HG03159 (cell line): ENCODE results near the gene HOXB6.

Experiments used
- ATAC-seq: cut with Tn5 transposase; IDR thresholded peaks from one replicate; pipeline ENCODE4 v1.9.1; 2021; ENCODE audit warnings: mild to moderate bottlenecking, moderate library complexity; ENCODE audit not compliant: unreplicated experiment

The HOXB6 gene

DNA sequence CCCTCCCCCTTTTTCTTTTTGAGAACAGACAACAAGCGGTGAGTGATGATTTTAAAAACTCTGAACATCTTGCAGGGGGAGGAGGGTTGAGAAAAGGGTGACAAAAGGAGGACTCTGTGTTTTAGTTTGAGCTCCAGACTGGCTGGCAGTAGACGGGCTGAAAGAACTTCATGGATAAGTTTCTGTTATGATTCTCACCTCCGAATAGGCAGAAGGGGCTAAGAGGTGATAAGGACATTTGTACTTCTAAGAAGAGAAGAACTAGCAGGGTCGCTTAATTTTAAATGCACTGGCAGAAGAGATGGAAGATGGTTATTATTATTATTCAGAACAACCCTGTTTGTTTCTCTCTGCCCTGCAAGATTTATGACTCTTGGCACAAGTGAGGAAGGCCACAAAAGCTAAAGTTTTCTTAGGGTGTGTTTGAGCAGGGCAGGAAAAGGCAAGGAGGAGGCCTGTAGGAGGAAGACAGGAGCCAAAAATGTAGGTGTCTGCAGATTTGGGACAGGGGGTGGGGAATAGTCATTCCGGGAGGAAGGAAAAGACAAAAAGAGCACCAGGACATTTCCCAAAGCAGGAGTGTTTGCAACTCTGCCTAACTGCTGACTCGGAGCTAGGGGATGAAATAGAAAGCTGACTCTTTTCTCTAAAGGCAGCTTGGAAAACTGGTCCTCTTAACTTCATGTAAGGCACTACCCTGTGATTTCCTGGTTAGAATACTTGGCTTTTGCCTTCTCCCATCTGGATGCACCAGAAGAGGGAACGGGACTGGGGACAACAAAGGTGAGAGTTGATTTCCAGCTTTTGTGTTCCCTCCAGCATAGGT lies 48.0 kb downstream of the HOXB6 start:
- ATAC-seq, result no peak

DNA sequence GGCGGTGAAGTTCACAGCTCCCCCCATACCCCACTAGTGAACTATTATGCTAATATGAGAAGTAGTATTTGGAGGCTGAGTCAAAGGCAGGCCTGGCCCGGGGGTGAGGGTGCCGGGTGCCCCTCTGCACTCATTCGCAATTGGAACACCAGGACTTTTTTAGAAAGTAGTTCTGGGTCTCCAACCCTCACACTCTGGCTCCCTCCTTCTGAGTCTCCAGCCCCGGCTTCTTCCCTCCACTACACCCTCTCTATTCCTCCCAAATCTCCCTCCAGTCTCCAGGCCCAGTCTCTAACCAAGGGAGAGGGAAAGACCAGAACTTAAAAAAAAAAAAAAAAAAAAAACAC lies 48.6 kb downstream of the HOXB6 start:
- no peak for ATAC-seq

DNA sequence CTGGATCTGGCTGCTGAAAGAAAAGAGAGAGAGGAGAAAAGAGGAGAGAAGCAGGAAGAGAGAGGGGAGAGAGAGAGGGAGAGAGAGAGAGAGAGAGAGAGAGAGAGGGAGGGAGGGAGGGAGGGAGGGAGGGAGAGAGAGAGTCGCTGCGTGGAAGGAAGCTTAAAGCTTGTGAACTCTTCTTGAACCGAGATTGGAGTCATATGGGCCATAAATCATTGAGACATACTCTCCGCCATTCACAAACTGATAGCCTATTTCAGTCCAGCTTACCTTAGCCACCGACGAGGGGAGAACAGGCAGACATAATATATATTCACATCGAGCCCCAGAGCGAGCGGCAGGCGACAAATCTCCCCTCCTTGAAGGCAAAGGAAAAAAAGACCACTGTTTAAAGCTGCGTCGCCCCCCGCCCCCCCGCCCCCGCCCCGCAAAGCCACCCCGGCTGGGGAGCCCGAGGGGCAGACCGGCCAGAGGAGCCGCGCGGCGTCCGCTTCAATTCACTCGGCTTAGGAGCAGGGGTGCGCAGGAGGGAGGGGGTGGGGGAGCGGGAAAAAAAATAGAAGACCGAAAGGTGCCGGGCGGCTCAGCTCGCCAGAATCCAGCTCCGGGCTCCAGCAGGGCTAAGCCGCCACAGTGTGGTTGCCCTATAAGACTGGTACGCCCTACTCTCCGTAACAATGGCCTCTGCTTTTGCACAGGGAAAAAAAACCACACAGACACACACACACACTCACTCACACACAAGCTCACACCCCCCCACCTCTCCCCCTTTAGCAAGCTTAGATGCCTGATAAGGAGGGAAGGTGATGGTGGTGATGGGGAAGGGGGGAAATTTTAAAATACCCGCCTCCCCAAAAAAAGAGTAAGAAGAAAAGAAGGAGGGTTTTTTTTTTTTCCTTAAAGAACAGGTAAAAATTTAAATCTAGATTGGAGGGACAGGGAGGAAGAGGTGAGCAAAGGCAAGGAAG lies 49.2 kb downstream of the HOXB6 start:
- ATAC-seq, result no peak

DNA sequence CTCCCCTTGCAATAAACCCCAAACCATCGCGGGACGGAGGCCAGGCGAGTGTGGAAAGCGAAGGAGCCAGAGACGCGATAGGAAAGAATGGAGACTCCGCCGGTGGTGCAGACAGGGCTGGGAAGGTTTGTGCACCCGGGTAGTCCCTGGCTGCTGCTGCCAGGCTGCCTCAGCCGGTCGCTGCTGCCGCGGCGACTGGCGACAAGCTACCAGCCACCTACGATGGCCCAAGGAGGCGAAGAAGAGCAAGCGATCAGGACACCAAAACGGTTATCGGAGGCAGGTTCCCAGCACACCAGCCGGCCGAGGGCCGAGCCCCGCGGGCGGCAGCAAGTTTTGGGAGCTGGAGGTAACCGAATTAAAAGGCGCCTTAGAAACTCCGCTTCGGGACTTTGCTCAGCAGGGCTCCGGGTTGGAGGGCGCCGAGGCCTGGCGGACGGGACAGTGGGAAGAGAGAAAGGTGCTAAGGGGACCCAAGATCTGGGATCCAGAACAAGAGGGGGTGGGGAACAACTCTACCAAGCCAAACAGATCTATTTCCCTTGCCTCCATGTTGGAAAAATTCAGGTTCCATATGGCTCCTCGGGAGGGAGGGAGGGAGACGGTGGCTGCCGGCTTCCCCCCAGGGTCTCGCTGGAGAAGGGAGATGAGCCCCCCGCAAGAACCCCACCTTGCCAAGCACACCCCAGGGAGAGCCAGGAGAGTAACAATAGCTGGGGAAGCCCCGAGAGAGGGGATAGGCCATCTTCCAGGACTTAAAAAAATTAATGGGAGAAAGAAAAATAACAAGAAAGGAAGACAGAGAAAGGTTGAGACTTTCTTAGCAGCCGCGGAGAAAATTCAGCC lies 50.2 kb downstream of the HOXB6 start:
- ATAC-seq, result no peak

DNA sequence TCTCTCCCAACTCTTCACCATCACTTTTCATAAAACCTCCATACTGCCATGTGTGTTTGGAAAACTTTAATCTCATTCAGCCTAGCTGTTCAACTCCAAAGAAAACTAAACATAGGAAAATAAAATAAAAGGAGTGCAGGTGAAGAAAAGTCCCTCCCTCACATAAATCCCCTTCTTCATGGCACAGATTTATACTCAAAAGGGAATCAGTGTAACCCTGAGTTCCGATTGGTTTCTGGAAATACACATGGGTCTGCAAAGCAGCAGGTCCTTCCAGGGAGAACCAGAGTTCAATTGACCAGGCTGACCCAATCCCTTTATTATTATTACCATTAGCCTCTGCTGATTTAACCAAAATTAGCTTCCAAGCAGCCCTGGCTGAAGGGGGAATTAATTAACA lies 51.0 kb downstream of the HOXB6 start:
- no peak for ATAC-seq

DNA sequence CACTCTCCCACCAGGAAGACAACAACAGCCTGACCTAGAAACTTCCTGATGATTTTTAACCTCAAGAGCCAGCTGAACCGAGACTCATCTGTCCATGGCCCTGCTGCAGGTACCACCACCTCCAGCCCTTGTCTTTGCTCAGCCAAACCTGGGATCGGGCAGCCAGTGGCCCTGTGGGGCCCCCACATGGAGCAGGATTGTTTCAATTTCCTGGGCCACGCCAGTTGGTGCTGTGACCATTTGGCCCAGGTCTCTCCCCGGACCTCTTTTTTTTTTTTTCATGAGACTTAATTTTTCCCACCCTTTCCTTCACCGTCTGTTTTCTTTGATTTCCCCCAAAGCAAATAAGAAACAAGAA lies 51.6 kb downstream of the HOXB6 start:
- ATAC-seq, result no peak

DNA sequence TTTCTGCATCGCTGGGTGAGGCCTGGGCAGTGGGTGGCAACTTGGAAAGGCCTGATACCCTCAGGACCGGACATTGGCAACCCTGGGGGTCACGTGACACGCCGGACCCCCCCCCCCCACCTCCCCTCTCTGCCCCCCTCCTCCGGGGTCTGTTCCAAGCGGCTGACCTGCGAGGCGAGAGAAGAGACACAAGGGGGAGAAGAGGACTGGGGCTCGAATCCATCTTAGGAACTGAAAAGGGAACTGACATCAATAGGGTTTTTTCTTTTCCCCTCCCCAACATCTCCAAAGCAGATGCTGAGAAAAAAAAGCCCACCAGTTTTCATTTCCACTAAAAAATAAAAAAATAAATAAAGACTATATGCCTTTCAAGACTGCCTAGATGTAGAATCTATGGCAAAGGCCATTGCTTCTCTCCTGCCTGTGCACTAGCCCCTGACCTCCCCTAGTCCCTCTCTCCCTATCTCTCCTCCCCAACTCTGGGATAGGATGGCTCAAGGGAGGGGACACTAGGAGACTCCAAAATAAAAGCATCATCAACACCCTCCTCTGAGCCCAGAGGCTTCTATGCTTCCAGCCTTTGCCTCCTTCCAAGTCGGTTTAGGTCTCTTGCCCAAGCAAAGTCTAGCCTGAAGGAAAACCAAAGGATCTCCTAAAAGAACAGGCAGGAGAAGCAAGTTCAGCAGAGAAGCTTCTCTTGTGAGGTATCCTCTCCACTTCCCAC lies 52.2 kb downstream of the HOXB6 start:
- no peak for ATAC-seq

DNA sequence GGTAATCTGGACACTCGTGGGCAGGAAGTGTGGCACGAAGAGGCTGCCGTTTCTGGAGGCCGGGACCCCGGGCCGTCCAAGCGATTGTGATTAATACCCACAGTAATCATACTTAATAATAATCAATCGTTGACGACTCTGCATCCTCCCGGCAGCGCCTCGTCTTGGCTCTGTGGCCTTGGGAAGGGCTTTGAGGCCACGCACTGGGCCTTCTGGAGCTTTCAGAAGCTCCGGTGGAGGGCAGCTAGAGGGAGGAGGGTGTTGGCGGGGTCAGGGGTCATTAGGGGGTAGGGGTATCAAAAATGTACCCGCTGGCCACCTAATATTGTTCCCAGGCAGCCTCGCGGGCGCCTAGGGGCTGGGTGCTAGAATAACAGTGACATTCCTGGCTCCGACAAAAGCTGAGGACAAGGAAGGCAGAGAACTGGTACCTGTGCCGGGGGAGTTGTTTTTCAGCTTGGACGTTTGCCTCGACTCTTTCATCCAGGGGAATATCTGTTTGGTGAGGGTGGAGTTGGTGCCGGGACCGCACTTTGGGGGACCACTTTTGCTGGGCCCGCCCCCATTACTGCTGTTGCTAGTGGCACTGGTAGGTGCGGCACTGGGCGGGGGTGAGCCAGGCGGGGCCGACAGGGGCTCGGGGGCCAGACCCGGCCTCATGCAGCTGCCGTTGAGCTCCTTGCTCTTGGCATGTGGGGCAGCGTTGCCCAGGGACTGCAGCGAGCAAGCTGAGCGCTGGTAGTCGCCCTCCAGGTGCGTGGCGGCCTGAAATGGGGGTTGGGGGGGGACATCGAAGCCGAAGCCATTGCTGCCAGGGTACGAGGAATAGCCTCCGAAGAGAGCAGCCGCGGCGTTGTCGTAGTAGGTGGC lies 53.0 kb downstream of the HOXB6 start:
- no peak for ATAC-seq

GRCh38 chr17:48551214-48551555 lies 53.6 kb downstream of the HOXB6 start:
- ATAC-seq, result no peak

DNA sequence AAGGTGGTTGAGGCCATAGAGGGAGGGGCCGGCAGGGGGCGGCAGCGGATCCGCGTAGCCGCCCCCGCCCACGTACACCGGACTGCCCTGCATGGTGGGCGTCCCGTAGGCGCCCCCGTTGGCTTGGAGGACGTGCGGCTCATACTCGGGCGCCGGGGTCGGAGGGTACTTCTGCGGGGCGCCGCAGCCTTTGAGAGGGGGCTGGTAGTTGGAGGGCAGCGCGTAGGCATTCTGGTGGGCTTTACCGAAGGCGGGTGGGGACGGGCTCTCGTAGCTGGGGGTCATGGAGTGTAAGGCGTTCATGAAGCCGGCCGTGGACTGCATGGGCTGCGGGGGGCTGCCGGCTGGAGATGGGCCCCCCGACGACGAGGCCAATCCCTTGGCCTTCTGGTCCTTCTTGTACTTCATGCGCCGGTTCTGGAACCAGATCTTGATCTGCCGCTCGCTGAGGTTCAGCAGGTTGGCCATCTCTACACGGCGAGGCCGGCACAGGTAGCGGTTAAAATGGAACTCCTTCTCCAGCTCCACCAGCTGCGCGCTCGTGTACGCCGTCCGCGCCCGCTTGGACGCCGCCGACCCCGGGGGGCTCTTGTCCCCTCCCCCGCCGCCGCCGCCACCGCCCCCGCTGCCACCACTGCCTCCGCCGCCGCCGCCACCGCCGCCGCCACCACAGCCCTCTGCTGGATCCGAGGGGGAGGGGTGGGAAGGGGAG lies 54.1 kb downstream of the HOXB6 start:
- no peak for ATAC-seq

DNA sequence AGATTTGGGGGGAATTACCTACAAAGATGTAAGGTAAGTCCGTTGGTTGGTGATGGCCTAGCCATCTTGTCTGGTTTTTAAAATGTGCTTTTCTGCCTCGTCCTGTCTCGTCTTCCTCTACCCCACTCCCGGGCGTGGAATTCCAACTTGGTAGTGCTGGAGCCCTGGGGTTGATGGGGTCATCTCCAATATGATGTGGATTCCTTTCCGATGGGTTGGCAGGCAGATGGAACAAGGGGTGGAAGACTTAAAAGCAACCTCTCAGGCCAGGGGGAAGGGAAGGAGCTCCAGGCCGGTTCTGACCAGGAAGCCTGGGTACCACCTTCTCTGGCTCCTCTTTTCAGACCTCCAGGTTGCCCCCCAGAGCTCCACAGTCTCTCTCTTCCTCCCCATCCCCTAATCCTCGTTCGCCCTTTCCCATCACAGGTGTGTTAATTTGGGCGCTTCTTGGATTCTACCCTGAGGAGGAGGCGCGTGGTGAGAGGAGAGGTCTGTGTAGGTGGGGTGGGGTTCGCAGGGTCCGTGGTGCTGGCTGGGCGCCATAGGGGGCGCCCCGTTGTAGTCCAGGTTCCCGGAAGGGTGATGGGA lies 54.8 kb downstream of the HOXB6 start:
- no peak for ATAC-seq

DNA sequence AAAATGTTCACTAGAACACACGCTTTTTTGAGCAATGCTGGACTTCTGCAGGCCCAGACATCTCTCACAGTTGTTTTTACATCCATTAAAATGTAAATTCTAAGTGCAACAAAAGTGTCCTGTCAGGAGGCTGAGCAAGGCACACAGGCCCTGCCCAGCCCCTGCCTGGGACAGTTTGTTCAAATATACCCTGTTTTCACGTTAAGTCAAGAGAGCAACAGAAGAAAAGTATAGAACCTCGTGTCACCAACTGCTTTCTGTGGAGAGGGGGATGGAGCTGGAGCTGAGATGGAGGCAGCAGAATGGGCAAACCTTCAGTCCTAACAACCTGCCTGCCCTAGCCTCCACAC lies 55.5 kb downstream of the HOXB6 start:
- no peak for ATAC-seq

GRCh38 chr17:48548523-48549280 lies 56.1 kb downstream of the HOXB6 start:
- no peak for ATAC-seq

DNA sequence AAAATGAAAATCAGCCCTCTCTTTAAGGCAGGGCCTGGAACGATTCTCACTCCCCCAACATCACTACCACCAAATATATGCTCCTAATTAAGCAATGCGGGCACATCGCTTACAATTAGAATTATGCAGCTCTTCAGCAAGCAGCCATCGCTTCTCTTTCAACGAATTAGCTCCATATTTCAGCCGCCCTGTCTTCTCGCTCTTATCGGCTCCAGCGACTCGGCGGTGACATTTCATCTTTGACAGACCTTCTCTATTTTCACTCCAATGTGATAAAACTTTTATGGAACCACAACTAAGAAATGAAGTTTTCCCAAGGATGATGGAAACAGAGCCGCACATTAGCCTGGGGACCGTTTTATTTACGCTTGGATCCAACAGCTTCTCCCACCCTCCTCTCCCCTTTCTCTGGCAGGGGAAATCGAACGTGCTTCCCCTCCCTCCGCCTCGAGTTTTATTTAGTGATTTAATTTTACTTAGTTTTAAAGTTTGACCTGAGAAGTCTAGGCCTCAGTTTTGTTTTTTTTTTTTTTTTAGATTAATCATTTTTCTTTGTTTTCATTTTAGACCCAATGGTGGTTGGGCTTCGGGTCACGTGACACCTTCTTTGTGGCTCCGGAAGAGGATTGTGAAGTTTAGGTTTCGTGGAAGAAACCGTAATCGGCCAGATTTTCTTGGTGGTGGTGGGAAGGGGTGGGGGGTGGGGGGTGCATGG lies 56.8 kb downstream of the HOXB6 start:
- no peak for ATAC-seq

DNA sequence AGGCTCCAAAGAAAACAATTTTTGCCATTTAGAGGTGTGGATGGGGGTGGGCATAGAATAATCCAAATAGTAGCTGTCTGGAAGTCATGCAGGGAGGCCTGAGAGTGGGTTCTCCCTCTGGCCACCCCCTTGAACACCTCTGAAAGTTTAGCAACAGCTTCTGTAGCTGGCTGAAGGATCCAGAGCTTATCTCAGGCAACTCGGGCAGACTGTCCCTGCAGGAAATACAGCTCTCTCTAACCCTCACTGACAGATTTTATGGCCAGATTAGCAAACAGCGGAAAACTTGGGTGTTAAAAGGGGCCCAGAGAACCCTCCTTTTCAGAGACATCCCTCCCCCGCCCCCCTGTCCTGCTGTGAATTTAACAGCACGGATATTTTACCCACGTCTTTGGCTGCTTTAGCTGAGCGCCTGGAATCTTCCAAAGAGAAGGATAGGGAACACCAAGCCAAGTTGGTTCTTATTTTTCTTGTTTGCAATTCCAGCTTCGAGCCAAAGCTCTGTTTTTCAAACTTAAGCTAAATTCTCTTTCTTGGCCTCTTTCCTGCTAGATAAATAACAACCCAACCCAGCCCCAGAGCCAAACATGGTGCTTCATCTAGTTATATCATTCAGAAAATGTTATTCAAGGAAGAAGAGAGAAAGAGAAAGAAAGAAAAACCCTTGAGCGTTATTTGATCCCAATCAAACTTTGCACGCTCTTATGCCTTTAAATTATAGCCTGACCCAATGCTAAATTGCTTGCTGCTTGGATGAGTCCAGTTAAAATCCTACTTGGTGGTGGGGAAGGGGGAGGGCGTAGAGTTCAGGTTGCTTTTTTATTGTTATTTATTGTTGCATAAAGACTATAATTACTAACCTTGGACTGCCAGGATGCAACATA lies 57.6 kb downstream of the HOXB6 start:
- no peak for ATAC-seq

DNA sequence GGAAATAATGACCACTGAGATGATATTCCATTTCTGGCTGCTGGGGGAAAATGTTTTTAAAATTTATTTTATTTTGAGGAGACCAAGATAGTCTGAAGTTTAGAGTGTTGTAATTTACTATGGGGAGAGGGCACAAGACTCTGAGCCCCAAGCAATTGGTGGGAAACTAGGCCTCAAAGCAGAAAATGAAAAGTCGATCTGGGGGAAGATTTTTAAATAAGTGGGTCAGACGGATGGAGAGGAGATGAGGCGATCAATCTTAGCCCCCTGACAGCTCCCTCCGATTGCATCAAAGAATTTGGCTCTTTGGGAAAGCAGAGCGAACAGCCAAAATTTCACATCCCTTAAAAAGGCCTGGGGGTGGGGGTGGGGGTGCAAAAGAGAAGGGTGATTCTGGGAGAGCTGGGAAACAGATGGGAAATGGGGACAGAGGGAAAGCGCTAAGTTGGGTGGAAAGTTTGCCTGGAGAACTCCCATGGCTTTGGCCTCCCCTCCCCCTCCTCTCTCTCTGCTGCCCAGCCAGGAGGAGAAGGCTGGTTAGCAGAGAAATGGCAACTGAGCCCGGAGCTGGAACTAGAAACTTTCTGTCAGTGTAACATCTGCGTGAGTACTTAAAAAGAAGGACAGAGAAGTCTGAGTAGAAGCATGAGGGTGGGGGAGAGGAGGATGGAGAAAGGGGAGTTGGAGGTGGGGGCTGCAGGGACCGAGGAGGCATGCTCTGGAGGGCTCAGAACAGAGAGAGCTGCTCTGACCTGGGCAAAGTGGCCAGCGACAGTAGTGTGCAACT lies 58.5 kb downstream of the HOXB6 start:
- ATAC-seq, result no peak
